Parathyroid adenoma (tissue), 2 donors: ENCODE measurements around the gene KHK.

Source experiments
- H2AFZ ChIP-seq: fragments of 300-600 bp; sonication (generic); one replicate; pipeline ENCODE4 v1.7.0; 2017; ENCODE audit warnings: antibody characterized with exemption, mild to moderate bottlenecking
- H3K27ac ChIP-seq: fragments of 300-600 bp; sonication (generic); one replicate; pipeline ENCODE4 v1.7.0; 2017
- H3K27me3 ChIP-seq: fragments of 300-600 bp; sonication (generic); one replicate; pipeline ENCODE4 v1.7.0; 2017; ENCODE audit warnings: low read length; ENCODE audit not compliant: control insufficient read depth, insufficient read depth
- H3K36me3 ChIP-seq: fragments of 300-600 bp; sonication (generic); one replicate; pipeline ENCODE4 v1.7.0; 2017; ENCODE audit warnings: low read length; ENCODE audit not compliant: control insufficient read depth, insufficient read depth
- H3K4me1 ChIP-seq: fragments of 300-600 bp; sonication (generic); one replicate; pipeline ENCODE4 v1.7.0; 2017; ENCODE audit warnings: control low read depth
- H3K4me2 ChIP-seq: fragments of 300-600 bp; sonication (generic); one replicate; pipeline ENCODE4 v1.7.0; 2017; ENCODE audit warnings: low read length
- H3K4me3 ChIP-seq: fragments of 300-600 bp; sonication (generic); one replicate; pipeline ENCODE4 v1.7.0; 2017; ENCODE audit warnings: low read depth, low read length
- H3K79me2 ChIP-seq: fragments of 300-600 bp; sonication (generic); one replicate; pipeline ENCODE4 v1.7.0; 2017; ENCODE audit warnings: control low read depth
- H3K9ac ChIP-seq: fragments of 300-600 bp; sonication (generic); one replicate; pipeline ENCODE4 v1.7.0; 2017; ENCODE audit warnings: mild to moderate bottlenecking
- H3K9me3 ChIP-seq: fragments of 300-600 bp; sonication (generic); one replicate; pipeline ENCODE4 v1.7.0; 2017; ENCODE audit warnings: low read length; ENCODE audit not compliant: control insufficient read depth
- TF ChIP-seq, protein P1 (sequence below): fragments of 300-600 bp; sonication (generic); IDR thresholded peaks from one replicate; pipeline ENCODE4 v1.7.0; 2017; ENCODE audit warnings: antibody characterized with exemption, mild to moderate bottlenecking
- donor health status: primary hyperparathyroidism.

KHK gene

DNA sequence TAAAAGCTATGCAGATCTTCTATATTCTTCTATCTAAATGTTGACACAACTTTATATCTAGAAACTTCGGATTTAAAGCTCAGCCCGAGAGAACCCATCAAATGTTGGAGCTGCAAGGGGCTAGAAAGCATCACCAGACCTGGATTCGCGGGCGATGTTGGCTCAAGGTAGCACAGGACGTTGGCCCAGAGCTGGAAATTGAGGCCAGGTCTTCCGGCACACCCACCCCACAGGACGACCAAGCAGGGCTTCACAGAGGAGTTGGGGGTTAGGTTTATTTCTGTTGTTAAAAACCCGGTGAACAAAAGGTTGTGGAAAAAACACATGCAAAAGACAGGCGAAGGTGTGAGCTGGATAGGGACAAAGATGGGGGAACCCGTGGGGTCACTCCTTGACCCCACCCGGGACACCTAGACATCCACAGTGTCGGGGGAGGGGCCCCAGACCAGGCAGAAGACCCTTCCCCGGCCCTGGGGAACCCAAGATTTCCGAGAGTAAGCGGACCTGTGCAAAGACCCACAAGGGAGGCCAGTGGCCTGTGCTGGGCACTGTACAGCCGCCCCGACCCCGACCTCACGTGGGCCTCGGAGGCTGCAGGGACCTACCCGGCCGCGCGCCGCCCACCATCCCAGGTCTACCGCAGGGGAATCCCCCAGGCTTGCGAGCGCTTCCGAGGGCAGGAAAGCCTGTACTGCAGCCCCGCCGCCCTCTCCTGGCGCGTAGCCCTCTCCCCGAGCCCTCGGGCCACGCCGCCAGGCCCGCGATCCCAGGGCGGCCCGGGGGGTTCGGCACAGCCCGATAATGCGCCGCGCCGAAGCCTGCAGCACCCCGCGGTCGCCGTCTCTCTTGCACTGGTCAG is 36.9 kb upstream of the KHK start:
- H2AFZ ChIP-seq: peak overlapping the region; percentile 99
- no peaks in the 10 kb centered on the region for H3K9me3 ChIP-seq
- peak overlapping the region; percentile 84 for H3K4me3 ChIP-seq
- no peaks in the 10 kb centered on the region for H3K79me2 ChIP-seq
- H3K27ac ChIP-seq: peak overlapping the region; percentile 79
- no peaks in the 10 kb centered on the region for H3K36me3 ChIP-seq
- H3K4me2 ChIP-seq: peak overlapping the region; percentile 97
- TF ChIP-seq, protein P1, sequence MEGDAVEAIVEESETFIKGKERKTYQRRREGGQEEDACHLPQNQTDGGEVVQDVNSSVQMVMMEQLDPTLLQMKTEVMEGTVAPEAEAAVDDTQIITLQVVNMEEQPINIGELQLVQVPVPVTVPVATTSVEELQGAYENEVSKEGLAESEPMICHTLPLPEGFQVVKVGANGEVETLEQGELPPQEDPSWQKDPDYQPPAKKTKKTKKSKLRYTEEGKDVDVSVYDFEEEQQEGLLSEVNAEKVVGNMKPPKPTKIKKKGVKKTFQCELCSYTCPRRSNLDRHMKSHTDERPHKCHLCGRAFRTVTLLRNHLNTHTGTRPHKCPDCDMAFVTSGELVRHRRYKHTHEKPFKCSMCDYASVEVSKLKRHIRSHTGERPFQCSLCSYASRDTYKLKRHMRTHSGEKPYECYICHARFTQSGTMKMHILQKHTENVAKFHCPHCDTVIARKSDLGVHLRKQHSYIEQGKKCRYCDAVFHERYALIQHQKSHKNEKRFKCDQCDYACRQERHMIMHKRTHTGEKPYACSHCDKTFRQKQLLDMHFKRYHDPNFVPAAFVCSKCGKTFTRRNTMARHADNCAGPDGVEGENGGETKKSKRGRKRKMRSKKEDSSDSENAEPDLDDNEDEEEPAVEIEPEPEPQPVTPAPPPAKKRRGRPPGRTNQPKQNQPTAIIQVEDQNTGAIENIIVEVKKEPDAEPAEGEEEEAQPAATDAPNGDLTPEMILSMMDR: no peak
- peak overlapping the region; percentile 5 for H3K9ac ChIP-seq
- H3K27me3 ChIP-seq: no peaks in the 10 kb centered on the region
- peaks cover 2% of the 10 kb centered on the region for H3K4me1 ChIP-seq

DNA sequence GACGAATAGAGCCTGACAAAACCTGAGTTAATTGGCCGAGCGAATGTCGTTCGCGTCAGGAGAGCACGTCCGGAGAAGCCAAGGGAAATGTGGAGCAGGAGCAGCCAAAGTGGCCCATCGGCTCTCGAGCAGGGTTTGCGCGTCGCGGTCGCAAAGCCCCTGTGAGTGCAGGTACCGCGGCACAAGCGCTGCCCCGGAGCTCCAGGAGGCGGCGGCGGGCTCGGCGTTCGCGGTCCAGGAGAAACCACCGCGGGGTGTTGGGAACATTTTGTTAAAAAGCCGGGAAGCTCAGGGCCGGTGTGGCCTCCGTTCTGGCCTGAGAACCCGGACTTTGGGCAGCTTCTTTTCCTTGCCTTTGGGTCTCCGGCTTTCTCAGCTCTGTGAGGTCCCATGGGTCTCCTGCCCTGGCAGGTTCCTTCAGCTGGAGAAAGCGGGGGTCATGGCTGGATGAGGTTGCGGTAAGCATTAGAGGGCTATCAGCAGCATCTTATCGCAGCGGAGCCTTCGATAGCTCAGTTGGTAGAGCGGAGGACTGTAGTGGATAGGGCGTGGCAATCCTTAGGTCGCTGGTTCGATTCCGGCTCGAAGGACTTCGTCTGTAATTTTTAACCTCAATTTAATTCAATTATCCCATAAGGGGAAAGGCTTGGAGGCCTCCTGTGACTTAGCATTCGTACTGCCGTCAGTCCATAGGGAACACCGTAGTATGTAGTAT is 36.1 kb upstream of the KHK start:
- Histone ChIP-seq H3K4me1 (peaks cover 2% of the 10 kb centered on the region), H2AFZ (peak overlapping the region; percentile 99), H3K36me3 (no peaks in the 10 kb centered on the region), H3K27me3 (no peaks in the 10 kb centered on the region), H3K9me3 (no peaks in the 10 kb centered on the region), H3K27ac (peak overlapping the region; percentile 79), H3K4me3 (peak overlapping the region; percentile 84), H3K79me2 (no peaks in the 10 kb centered on the region), H3K9ac (peak overlapping the region; percentile 11), H3K4me2 (peak overlapping the region; percentile 97)
- TF ChIP-seq, protein P1: peak; percentile 47

DNA sequence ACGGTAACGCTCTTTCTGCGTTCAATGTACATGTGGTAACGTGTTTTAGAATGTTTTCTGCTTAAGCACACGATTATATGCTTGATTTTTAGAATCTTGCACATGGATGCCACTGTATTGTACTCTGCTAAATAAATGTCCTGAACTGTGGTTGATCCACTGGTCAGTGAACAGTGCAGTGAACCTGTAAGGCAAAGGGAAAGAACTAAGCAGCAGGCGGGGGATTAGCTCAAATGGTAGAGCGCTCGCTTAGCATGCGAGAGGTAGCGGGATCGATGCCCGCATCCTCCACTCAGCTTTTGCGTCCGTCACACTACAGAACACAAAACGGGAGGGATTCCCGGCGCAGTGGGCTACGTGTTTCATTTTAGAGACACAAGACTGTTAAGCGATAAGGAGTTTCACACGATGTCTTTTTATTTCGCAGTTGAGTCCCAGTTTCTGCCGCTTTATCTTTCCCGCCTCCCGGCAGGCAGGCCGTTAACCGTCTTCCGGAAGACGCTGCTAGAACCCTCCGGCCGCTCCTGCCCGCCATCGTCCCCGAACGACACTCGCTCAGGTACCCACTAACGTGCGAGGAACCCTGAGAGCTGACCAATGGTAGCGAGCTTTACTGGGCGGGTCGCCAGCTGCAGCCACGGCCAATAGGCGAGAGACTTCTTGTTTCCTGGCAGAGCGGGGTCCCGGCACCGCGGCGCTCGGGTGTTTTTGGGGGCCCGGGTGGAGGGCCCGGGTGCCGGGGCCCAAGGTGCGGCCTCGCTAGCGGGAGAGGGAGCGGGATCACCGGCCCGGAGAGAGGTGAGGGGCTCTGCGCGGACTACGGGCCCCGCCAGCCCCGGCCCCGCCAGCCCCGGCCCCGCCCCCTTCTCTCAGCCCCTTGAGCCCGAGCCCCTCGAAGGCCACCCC is 35.3 kb upstream of the KHK start, which contains the start of gene AGBL5:
Gene AGBL5, plus strand, starts transcription at position 673 of the 906 bp plus-strand sequence. CDS start 1,291 bp downstream, outside the sequence.
- no peaks in the 10 kb centered on the region for H3K9me3 ChIP-seq
- peak within 1 kb of the TSS; percentile 97 for H3K4me2 ChIP-seq
- no peaks in the 10 kb centered on the region for H3K36me3 ChIP-seq
- TF ChIP-seq, protein P1: no peak
- peaks cover 2% of the 10 kb centered on the region for H3K4me1 ChIP-seq
- peak within 1 kb of the TSS; percentile 69 for H3K9ac ChIP-seq
- no peaks in the 10 kb centered on the region for H3K27me3 ChIP-seq
- peak within 1 kb of the TSS; percentile 79 for H3K27ac ChIP-seq
- no peaks in the 10 kb centered on the region for H3K79me2 ChIP-seq
- H2AFZ ChIP-seq: peak within 1 kb of the TSS; percentile 99
- H3K4me3 ChIP-seq: peak within 1 kb of the TSS; percentile 84

DNA sequence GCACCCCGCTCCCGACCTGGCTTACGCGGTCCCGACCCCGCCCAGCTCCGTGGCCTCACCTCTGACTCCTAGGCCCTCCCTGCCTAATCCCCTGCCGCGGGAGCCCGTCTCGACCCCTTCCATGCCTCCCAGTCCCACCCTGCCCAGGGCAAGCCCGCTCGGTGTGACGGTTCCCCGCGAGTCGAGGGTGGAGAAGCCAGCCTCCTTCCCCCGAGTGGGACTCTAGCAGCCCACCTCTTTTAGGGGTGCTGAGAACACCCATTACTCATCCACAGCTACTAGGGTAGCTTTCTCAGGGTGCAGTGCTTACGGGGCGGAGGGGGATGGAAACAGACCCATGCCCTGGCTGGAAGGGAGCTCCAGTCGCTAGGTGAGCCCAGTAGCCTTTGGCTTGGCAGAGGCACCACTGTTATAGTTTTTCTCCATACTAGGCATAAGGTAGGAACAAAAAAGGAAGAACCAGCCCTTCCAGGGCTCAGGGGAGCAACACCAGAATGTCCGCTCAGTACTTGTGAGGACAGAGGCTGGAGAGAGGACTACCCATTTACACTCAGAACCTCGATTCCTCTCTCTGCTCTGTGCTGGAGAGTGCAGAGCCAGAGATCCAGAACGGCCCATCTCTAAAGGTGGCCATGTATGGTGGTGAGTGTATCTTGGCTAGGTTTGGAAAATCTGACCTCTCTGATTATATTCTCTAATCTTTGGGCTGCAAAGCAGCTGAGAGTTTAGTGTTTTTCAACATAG is 34.5 kb upstream of the KHK start:
- peak overlapping the region; percentile 69 for H3K9ac ChIP-seq
- H2AFZ ChIP-seq: peak overlapping the region; percentile 72
- no peaks in the 10 kb centered on the region for H3K36me3 ChIP-seq
- peaks cover 2% of the 10 kb centered on the region for H3K4me1 ChIP-seq
- peak overlapping the region; percentile 79 for H3K27ac ChIP-seq
- H3K4me2 ChIP-seq: peak overlapping the region; percentile 97
- TF ChIP-seq, protein P1: no peak
- no peaks in the 10 kb centered on the region for H3K79me2 ChIP-seq
- no peaks in the 10 kb centered on the region for H3K27me3 ChIP-seq
- no peaks in the 10 kb centered on the region for H3K9me3 ChIP-seq
- H3K4me3 ChIP-seq: peak overlapping the region; percentile 84
